ENCODE data around the gene BMP8A.

BMP8A gene

GRCh38 chr1:39571178-39571483, 79.7 kb downstream of the BMP8A start:
- DNase-seq (ENCODE audit: low read depth, low spot score) = no peak

- no peak for DNase-seq (ENCODE audit: low read depth, low spot score)
These were observed 81.1 kb downstream of the BMP8A start for GRCh38 chr1:39572379-39573096.

DNA sequence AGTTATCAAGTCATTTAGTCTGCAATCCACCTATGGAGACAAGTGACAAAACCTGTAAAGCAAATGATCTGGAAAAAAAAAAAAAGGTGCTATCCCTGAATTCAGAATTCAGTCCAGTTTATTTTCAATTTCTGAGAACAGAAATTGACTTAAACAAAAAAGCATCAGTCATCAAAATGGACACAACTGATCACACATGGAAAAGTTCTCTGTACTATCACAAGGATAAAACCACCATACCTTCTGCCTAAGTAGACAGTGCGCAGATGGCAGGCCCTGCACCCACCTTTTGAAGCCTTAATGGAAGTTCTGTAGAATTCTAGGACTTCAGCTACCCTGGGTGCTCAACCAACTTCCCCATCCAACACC, 81.6 kb downstream of the BMP8A start:
- DNase-seq (ENCODE audit: low read depth, low spot score) = no peak

GRCh38 chr1:39573736-39574624, 82.5 kb downstream of the BMP8A start:
- peak; percentile 54 for DNase-seq (ENCODE audit: low read depth, low spot score)

DNA sequence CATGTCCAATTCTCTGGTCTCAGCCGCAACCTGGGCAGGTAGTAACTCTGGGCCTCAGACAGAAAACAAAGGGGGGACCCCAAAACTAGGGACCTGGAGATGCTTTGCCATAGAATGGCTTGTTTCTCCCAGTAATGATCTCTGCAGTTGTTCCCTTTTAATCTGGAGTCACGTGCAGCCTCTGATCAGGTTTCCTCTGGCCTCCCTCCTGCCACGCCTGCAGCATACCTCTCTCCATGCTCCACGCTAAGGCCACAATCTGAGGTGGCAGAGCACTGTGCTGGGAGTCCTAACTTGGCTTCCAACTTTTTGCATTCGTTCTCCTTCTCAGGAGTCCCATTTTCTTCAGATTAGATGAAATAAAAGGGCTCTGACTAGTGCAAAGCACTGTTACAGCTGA, 83.2 kb downstream of the BMP8A start:
- peak; percentile 33 for DNase-seq (ENCODE audit: low read depth, low spot score)
